Measurements from ENCODE around the gene SDK1.
A peak's percentile ranks its signal among the peaks of the same experiment; 100 is the strongest.

The SDK1 gene

GRCh38 chr7:3446786-3447185, 145.7 kb downstream of the SDK1 start:
- no peak overlapping the region for H3K4me3 ChIP-seq (ENCODE audit: low read depth, low read length)
- TF ChIP-seq CTCF (IDR thresholded peaks at IDR 0.05; ENCODE audit: low read depth, low read length, missing control alignments), result no peak
- in situ Hi-C loops (cut with HindIII; ENCODE audit: low sequenced_read_pairs), result no loop called here
- DNase-seq (ENCODE audit: low read depth), result no peak

GRCh38 chr7:3451701-3452100, 150.6 kb downstream of the SDK1 start:
- no peak for DNase-seq (ENCODE audit: low read depth)
- no peak for TF ChIP-seq CTCF (IDR thresholded peaks at IDR 0.05; ENCODE audit: low read depth, low read length, missing control alignments)
- in situ Hi-C loops (cut with HindIII; ENCODE audit: low sequenced_read_pairs), result no loop called here
- H3K4me3 ChIP-seq (ENCODE audit: low read depth, low read length), result no peak overlapping the region

- DNase-seq (ENCODE audit: low read depth), result no peak
- in situ Hi-C loops (cut with HindIII; ENCODE audit: low sequenced_read_pairs), result no loop called here
- no peak overlapping the region for H3K4me3 ChIP-seq (ENCODE audit: low read depth, low read length)
- no peak for TF ChIP-seq CTCF (IDR thresholded peaks at IDR 0.05; ENCODE audit: low read depth, low read length, missing control alignments)
These were observed 152.3 kb downstream of the SDK1 start for GRCh38 chr7:3453398-3453797.

- in situ Hi-C loops (cut with HindIII; ENCODE audit: low sequenced_read_pairs), result no loop called here
- no peak for TF ChIP-seq CTCF (IDR thresholded peaks at IDR 0.05; ENCODE audit: low read depth, low read length, missing control alignments)
- peak; percentile 20 for DNase-seq (ENCODE audit: low read depth)
- H3K4me3 ChIP-seq (ENCODE audit: low read depth, low read length), result no peak overlapping the region
These were observed 154.9 kb downstream of the SDK1 start for GRCh38 chr7:3455806-3456595.

- DNase-seq (ENCODE audit: low read depth), result no peak
- no peak overlapping the region for H3K4me3 ChIP-seq (ENCODE audit: low read depth, low read length)
- TF ChIP-seq CTCF (IDR thresholded peaks at IDR 0.05; ENCODE audit: low read depth, low read length, missing control alignments), result no peak
- in situ Hi-C loops (cut with HindIII; ENCODE audit: low sequenced_read_pairs), result no loop called here
These were observed 158.1 kb downstream of the SDK1 start for GRCh38 chr7:3459111-3459510.

- DNase-seq (ENCODE audit: low read depth), result no peak
- in situ Hi-C loops (cut with HindIII; ENCODE audit: low sequenced_read_pairs), result no loop called here
- no peak overlapping the region for H3K4me3 ChIP-seq (ENCODE audit: low read depth, low read length)
- no peak for TF ChIP-seq CTCF (IDR thresholded peaks at IDR 0.05; ENCODE audit: low read depth, low read length, missing control alignments)
These were observed 160.9 kb downstream of the SDK1 start for GRCh38 chr7:3461923-3462322.

Data from astrocyte of the cerebellum (primary cell).